Measurements from ENCODE around the gene CLN5. TPM values are rescaled to one million over a fixed set of nuclear protein-coding genes. Genes with fewer than 3 reads are reported as not detected.

The CLN5 gene
- total RNA-seq, 1 donor from 2014 or later = 23.6 TPM

- intact Hi-C loops (cut with micrococcal nuclease) = no loop called here
- TF ChIP-seq, protein P1, sequence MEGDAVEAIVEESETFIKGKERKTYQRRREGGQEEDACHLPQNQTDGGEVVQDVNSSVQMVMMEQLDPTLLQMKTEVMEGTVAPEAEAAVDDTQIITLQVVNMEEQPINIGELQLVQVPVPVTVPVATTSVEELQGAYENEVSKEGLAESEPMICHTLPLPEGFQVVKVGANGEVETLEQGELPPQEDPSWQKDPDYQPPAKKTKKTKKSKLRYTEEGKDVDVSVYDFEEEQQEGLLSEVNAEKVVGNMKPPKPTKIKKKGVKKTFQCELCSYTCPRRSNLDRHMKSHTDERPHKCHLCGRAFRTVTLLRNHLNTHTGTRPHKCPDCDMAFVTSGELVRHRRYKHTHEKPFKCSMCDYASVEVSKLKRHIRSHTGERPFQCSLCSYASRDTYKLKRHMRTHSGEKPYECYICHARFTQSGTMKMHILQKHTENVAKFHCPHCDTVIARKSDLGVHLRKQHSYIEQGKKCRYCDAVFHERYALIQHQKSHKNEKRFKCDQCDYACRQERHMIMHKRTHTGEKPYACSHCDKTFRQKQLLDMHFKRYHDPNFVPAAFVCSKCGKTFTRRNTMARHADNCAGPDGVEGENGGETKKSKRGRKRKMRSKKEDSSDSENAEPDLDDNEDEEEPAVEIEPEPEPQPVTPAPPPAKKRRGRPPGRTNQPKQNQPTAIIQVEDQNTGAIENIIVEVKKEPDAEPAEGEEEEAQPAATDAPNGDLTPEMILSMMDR (IDR thresholded peaks at IDR 0.05) = no peak
- ATAC-seq (ENCODE audit: low read depth) (no peak), DNase-seq (no peak)
- no peaks in the 10 kb centered on the region for H3K4me1 Mint-ChIP-seq
- H3K27me3 Mint-ChIP-seq = peaks cover 38% of the 10 kb centered on the region
- H3K36me3 Mint-ChIP-seq (ENCODE audit: low read depth) = no peaks in the 10 kb centered on the region
- CTCF ChIA-PET = no interaction called here
- no peak overlapping the region for H3K4me3 Mint-ChIP-seq
- POLR2A ChIA-PET = no interaction called here
- no peaks in the 10 kb centered on the region for H3K9me3 Mint-ChIP-seq
- no peak overlapping the region for H3K27ac Mint-ChIP-seq
These were observed 17.3 kb upstream of the CLN5 start for GRCh38 chr13:76974618-76974975.

DNA sequence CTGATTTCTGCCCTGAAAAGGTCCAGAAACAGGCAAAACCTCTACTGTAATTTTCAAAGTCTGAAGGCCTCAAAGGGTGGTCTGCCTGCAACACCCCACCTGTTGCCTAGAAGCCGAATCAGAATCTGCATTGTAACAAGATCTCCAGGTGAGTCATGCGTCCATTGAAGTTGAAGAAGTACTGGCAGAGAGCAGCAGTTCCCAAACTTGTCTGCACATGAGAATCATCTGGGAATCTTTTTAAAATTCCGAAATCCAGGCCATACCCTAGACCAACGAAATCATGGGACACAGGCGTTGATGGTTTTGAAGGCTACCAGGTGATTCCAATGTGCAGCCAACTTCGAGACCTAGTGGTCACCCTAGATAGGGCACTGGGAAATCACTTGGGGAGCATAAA lies 16.0 kb upstream of the CLN5 start:
- no peak for DNase-seq
- intact Hi-C loops (cut with micrococcal nuclease) = no loop called here
- ATAC-seq (ENCODE audit: low read depth) = no peak
- peaks cover 36% of the 10 kb centered on the region for H3K27me3 Mint-ChIP-seq
- H3K4me3 Mint-ChIP-seq = no peak overlapping the region
- H3K27ac Mint-ChIP-seq = no peak overlapping the region
- TF ChIP-seq, protein P1 (IDR thresholded peaks at IDR 0.05) = no peak
- no peaks in the 10 kb centered on the region for H3K36me3 Mint-ChIP-seq (ENCODE audit: low read depth)
- H3K4me1 Mint-ChIP-seq = peaks cover 2% of the 10 kb centered on the region
- POLR2A ChIA-PET = no interaction called here
- no peaks in the 10 kb centered on the region for H3K9me3 Mint-ChIP-seq
- CTCF ChIA-PET = no interaction called here

- TF ChIP-seq, protein P1 (IDR thresholded peaks at IDR 0.05) = no peak
- no peaks in the 10 kb centered on the region for H3K9me3 Mint-ChIP-seq
- H3K4me3 Mint-ChIP-seq = no peak overlapping the region
- POLR2A ChIA-PET = no interaction called here
- ATAC-seq (ENCODE audit: low read depth) = no peak
- H3K27me3 Mint-ChIP-seq = peaks cover 36% of the 10 kb centered on the region
- H3K4me1 Mint-ChIP-seq = peaks cover 2% of the 10 kb centered on the region
- DNase-seq = no peak
- H3K27ac Mint-ChIP-seq = no peak overlapping the region
- no peaks in the 10 kb centered on the region for H3K36me3 Mint-ChIP-seq (ENCODE audit: low read depth)
- CTCF ChIA-PET = interaction anchor here (1.0 kb wide), 1 partner anchor 1108 kb away, joined by 3 read pairs; no protein-coding TSS in a partner anchor
- intact Hi-C loops (cut with micrococcal nuclease) = no loop called here
These were observed 15.4 kb upstream of the CLN5 start for GRCh38 chr13:76976490-76976889.

DNA sequence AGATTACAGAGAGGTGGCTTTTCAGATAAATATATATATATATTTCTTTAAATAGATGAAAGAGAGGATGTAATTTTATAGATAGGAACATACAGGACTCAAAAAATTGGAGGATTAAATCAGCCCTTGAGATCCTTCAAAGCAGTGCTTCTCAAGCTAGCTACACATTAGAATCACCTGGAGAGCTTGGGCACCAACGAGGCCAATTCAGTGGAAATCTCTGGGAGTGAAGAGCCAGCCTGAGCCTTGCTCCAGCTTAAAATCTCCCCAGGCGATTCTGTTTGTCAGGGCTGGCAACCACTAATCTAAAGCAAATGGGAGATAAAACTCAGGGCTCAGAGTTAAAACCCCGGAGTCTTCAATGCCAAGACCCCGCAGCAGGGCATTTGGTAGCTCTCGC lies 15.0 kb upstream of the CLN5 start:
- POLR2A ChIA-PET = no interaction called here
- no peaks in the 10 kb centered on the region for H3K36me3 Mint-ChIP-seq (ENCODE audit: low read depth)
- DNase-seq (no peak), ATAC-seq (ENCODE audit: low read depth) (no peak)
- TF ChIP-seq, protein P1 (IDR thresholded peaks at IDR 0.05) = no peak
- H3K4me3 Mint-ChIP-seq = no peak overlapping the region
- CTCF ChIA-PET = interaction anchor here (1.0 kb wide), 1 partner anchor 1108 kb away, joined by 3 read pairs; no protein-coding TSS in a partner anchor
- no peaks in the 10 kb centered on the region for H3K9me3 Mint-ChIP-seq
- intact Hi-C loops (cut with micrococcal nuclease) = no loop called here
- H3K27me3 Mint-ChIP-seq = peaks cover 35% of the 10 kb centered on the region
- H3K27ac Mint-ChIP-seq = no peak overlapping the region
- peaks cover 2% of the 10 kb centered on the region for H3K4me1 Mint-ChIP-seq

GRCh38 chr13:76980075-76980718 lies 11.7 kb upstream of the CLN5 start:
- H3K4me1 Mint-ChIP-seq = peaks cover 2% of the 10 kb centered on the region

More at GRCh38 chr13:76980075-76980718, 11.7 kb upstream of the CLN5 start:
- H3K27me3 Mint-ChIP-seq = peaks cover 22% of the 10 kb centered on the region
- ChIA-PET CTCF (interaction anchor here (0.6 to 2.5 kb wide), 13 partner anchors 10 to 1284 kb away, joined by 3 to 21 read pairs (median 4); partner anchors contain the start of gene CLN5), POLR2A (interaction anchor here (0.7 to 1.7 kb wide), 2 partner anchors 12 to 95 kb away, joined by 5 to 9 read pairs; partner anchors contain the start of gene CLN5)
- H3K27ac Mint-ChIP-seq = no peak overlapping the region
- TF ChIP-seq, protein P1 (IDR thresholded peaks at IDR 0.05) = peak; percentile 96
- peak; percentile 84 for DNase-seq
- intact Hi-C loops (cut with micrococcal nuclease) = loop anchor here (1.0 to 5.0 kb wide), 4 partner anchors 11 to 1283 kb away; no protein-coding TSS in a partner anchor
- H3K9me3 Mint-ChIP-seq = no peaks in the 10 kb centered on the region
- H3K4me3 Mint-ChIP-seq = peak overlapping the region; percentile 64
- ATAC-seq (ENCODE audit: low read depth) = peak; percentile 100
- no peaks in the 10 kb centered on the region for H3K36me3 Mint-ChIP-seq (ENCODE audit: low read depth)

All from activated B cell treated with CpG ODN at 0.5 μM for 24 hours (primary cell).